BE2C (cell line): ENCODE results near the gene TMEM178B.

Experiments used
- DNase-seq: peaks from one replicate; pipeline ENCODE4 v3.0.0-alpha.2; 2020
- H3K27me3 ChIP-seq: fragments of 250-450 bp; sonication (Bioruptor Pico); 2 replicates; pipeline ENCODE4 v1.5.1; 2020; ENCODE audit warnings: mild to moderate bottlenecking
- H3K36me3 ChIP-seq: fragments of 250-450 bp; sonication (Bioruptor Pico); 2 replicates; pipeline ENCODE4 v1.5.1; 2020; ENCODE audit warnings: mild to moderate bottlenecking
- H3K4me1 ChIP-seq: fragments of 250-450 bp; sonication (Bioruptor Pico); 2 replicates; pipeline ENCODE4 v1.5.1; 2020
- H3K4me3 ChIP-seq: 2 replicates; pipeline ENCODE4 v1.5.1; 2011; ENCODE audit warnings: low read depth, low read length
- H3K9me3 ChIP-seq: fragments of 250-450 bp; sonication (Bioruptor Pico); 2 replicates; pipeline ENCODE4 v1.5.1; 2020
- CTCF ChIP-seq: IDR thresholded peaks from 2 replicates; pipeline ENCODE4 v1.5.1; 2012; ENCODE audit warnings: mild to moderate bottlenecking, low read depth, low read length

Gene TMEM178B

GRCh38 chr7:141312828-141313521, 239.1 kb downstream of the TMEM178B start:
- Histone ChIP-seq H3K9me3 (no peaks in the 10 kb centered on the region; the same call in 1 of the 2 replicates), H3K36me3 (no peaks in the 10 kb centered on the region), H3K27me3 (no peaks in the 10 kb centered on the region), H3K4me1 (no peaks in the 10 kb centered on the region), H3K4me3 (no peak overlapping the region)
- no peak for TF ChIP-seq CTCF
- DNase-seq = no peak

GRCh38 chr7:141313896-141314295, 240.0 kb downstream of the TMEM178B start:
- DNase-seq = no peak
- Histone ChIP-seq H3K4me1 (no peaks in the 10 kb centered on the region), H3K36me3 (no peaks in the 10 kb centered on the region), H3K27me3 (no peaks in the 10 kb centered on the region), H3K9me3 (no peaks in the 10 kb centered on the region; the same call in 1 of the 2 replicates), H3K4me3 (no peak overlapping the region)
- TF ChIP-seq CTCF = no peak

GRCh38 chr7:141317033-141317585, 243.2 kb downstream of the TMEM178B start:
- Histone ChIP-seq H3K27me3 (no peaks in the 10 kb centered on the region), H3K4me3 (no peak overlapping the region), H3K9me3 (no peaks in the 10 kb centered on the region), H3K4me1 (no peaks in the 10 kb centered on the region), H3K36me3 (no peaks in the 10 kb centered on the region)
- no peak for DNase-seq
- no peak for TF ChIP-seq CTCF

- Histone ChIP-seq H3K9me3 (no peaks in the 10 kb centered on the region), H3K36me3 (no peaks in the 10 kb centered on the region), H3K4me1 (no peaks in the 10 kb centered on the region), H3K4me3 (no peak overlapping the region), H3K27me3 (no peaks in the 10 kb centered on the region)
- no peak for TF ChIP-seq CTCF
- DNase-seq = no peak
Measured at GRCh38 chr7:141320287-141320686, 246.4 kb downstream of the TMEM178B start.

- no peaks in the 10 kb centered on the region for H3K9me3 ChIP-seq
- H3K4me1 ChIP-seq = no peaks in the 10 kb centered on the region
- TF ChIP-seq CTCF = no peak
- H3K4me3 ChIP-seq = no peak overlapping the region
- H3K36me3 ChIP-seq = no peaks in the 10 kb centered on the region
- H3K27me3 ChIP-seq = no peaks in the 10 kb centered on the region
- DNase-seq = no peak
Measured at GRCh38 chr7:141322383-141322782, 248.5 kb downstream of the TMEM178B start.

GRCh38 chr7:141323826-141324225, 250.0 kb downstream of the TMEM178B start:
- H3K27me3 ChIP-seq = no peaks in the 10 kb centered on the region

More at GRCh38 chr7:141323826-141324225, 250.0 kb downstream of the TMEM178B start:
- H3K36me3 ChIP-seq = no peaks in the 10 kb centered on the region
- no peaks in the 10 kb centered on the region for H3K4me1 ChIP-seq
- DNase-seq = no peak
- no peak overlapping the region for H3K4me3 ChIP-seq
- no peak for TF ChIP-seq CTCF
- H3K9me3 ChIP-seq = no peaks in the 10 kb centered on the region
